Activated B cell treated with CpG ODN at 0.5 μM for 24 hours (primary cell): ENCODE measurements around the gene PEDS1. TPM values are rescaled to one million over a fixed set of nuclear protein-coding genes. Genes with fewer than 3 reads are reported as not detected.

ENCODE experiments used
- ATAC-seq: fragments of 200-7000 bp; cut with Tn5 transposase; one replicate; pipeline ENCODE4 v1.10.0; 2021; ENCODE audit warnings: low read depth, mild to moderate bottlenecking, moderate library complexity
- CTCF ChIA-PET: fragments of 350-600 bp; sonication (Branson Sonifier 250); formaldehyde crosslinking; loops from one replicate; lab custom pipeline; 2021; ENCODE audit warnings: antibody characterized with exemption; lab: Charles Lee
- POLR2A ChIA-PET: fragments of 350-600 bp; sonication (Branson Sonifier 250); formaldehyde crosslinking; loops from one replicate; lab custom pipeline; 2021; ENCODE audit warnings: antibody characterized with exemption; lab: Charles Lee
- DNase-seq: peaks from one replicate; pipeline ENCODE4 v3.0.0; 2022
- H3K27ac Mint-ChIP-seq: one replicate; pipeline ENCODE4 v1.8.0; 2020; ENCODE audit warnings: mixed read lengths
- H3K27me3 Mint-ChIP-seq: one replicate; pipeline ENCODE4 v1.8.0; 2021; ENCODE audit warnings: mixed read lengths
- H3K36me3 Mint-ChIP-seq: one replicate; pipeline ENCODE4 v1.8.0; 2021; ENCODE audit warnings: low read depth, mixed read lengths
- H3K4me1 Mint-ChIP-seq: one replicate; pipeline ENCODE4 v1.8.0; 2021; ENCODE audit warnings: mixed read lengths
- H3K4me3 Mint-ChIP-seq: one replicate; pipeline ENCODE4 v1.8.0; 2020; ENCODE audit warnings: mild to moderate bottlenecking, mixed read lengths
- H3K9me3 Mint-ChIP-seq: one replicate; pipeline ENCODE4 v1.8.0; 2020; ENCODE audit warnings: mixed read lengths
- intact Hi-C: fragments of 100-400 bp; cut with micrococcal nuclease; formaldehyde crosslinking; loops from one replicate; pipeline ENCODE4 v1.15.1; 2024
- total RNA-seq: library from RNA; stranded (reverse); gene quantifications from 2 replicates; pipeline ENCODE4 v1.2.3, GENCODE V29; 2022
- TF ChIP-seq, protein P1 (sequence below): fragments of 200-600 bp; IDR thresholded peaks from one replicate; pipeline ENCODE4 v1.8.0; 2022; ENCODE audit warnings: antibody characterized with exemption, mild to moderate bottlenecking

PEDS1 gene
- total RNA-seq, 1 donor from 2014 or later = 9.8 TPM

DNA sequence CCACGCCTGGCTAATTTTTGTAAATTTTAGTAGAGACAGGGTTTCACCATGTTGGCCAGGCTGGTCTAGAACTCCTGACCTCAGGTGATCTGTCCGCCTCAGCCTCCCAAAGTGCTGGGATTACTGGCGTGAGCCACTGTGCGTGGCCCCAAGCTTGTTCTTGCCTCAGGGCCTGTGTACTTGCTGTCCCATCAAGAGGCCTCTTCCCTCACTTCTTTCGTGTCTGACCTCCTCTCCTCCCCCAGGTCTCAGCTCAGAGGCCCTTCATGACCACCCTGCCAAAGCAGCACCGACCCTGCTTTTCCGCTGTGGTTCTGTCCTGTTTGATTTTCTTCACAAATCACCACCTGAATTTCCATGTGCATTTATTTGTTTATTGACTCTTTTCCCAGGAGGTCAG, 30.1 kb downstream of the PEDS1 start:
- TF ChIP-seq, protein P1, sequence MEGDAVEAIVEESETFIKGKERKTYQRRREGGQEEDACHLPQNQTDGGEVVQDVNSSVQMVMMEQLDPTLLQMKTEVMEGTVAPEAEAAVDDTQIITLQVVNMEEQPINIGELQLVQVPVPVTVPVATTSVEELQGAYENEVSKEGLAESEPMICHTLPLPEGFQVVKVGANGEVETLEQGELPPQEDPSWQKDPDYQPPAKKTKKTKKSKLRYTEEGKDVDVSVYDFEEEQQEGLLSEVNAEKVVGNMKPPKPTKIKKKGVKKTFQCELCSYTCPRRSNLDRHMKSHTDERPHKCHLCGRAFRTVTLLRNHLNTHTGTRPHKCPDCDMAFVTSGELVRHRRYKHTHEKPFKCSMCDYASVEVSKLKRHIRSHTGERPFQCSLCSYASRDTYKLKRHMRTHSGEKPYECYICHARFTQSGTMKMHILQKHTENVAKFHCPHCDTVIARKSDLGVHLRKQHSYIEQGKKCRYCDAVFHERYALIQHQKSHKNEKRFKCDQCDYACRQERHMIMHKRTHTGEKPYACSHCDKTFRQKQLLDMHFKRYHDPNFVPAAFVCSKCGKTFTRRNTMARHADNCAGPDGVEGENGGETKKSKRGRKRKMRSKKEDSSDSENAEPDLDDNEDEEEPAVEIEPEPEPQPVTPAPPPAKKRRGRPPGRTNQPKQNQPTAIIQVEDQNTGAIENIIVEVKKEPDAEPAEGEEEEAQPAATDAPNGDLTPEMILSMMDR = no peak
- Mint-ChIP-seq H3K27me3 (no peaks in the 10 kb centered on the region), H3K4me1 (no peaks in the 10 kb centered on the region), H3K4me3 (no peak overlapping the region), H3K36me3 (peaks cover 50% of the 10 kb centered on the region), H3K9me3 (no peaks in the 10 kb centered on the region), H3K27ac (no peak overlapping the region)
- no peak for DNase-seq
- ChIA-PET CTCF (interaction anchor here (5.2 to 7.6 kb wide), 2 partner anchors 45 to 55 kb away, joined by 51 to 134 read pairs; no protein-coding TSS in a partner anchor), POLR2A (interaction anchor here (0.7 to 1.7 kb wide), 2 partner anchors 48 to 684 kb away, joined by 3 to 4 read pairs; no protein-coding TSS in a partner anchor)
- no peak for ATAC-seq
- intact Hi-C loops = loop anchor here (5.0 kb wide), 1 partner anchor 339 kb away; no protein-coding TSS in a partner anchor

DNA sequence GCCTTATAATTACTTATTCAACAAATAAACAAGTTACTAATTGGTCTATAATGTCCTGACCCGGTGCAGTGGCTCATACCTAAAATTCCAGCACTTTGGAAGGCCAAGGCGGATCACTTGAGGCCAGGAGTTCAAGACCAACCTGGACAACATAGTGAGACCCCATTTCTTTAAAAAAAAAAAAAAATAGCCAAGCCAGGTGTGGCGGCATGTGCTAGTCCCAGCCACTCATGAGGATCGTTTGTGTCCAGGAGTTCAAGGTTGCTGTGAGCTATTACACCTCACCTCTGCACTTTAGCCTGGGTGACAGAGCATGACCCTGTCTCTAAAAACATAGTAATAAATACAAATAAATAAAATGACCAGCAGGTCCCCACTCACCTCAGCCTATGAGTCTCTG, 30.8 kb downstream of the PEDS1 start:
- no peak for ATAC-seq
- Mint-ChIP-seq H3K27me3 (no peaks in the 10 kb centered on the region), H3K4me3 (no peak overlapping the region), H3K9me3 (no peaks in the 10 kb centered on the region), H3K36me3 (peaks cover 44% of the 10 kb centered on the region), H3K4me1 (no peaks in the 10 kb centered on the region), H3K27ac (no peak overlapping the region)
- TF ChIP-seq, protein P1 = no peak
- ChIA-PET POLR2A (interaction anchor here (0.7 to 1.7 kb wide), 2 partner anchors 49 to 684 kb away, joined by 3 to 4 read pairs; no protein-coding TSS in a partner anchor), CTCF (interaction anchor here (5.2 to 7.6 kb wide), 2 partner anchors 46 to 56 kb away, joined by 51 to 134 read pairs; no protein-coding TSS in a partner anchor)
- intact Hi-C loops = loop anchor here (5.0 kb wide), 1 partner anchor 340 kb away; no protein-coding TSS in a partner anchor
- no peak for DNase-seq

DNA sequence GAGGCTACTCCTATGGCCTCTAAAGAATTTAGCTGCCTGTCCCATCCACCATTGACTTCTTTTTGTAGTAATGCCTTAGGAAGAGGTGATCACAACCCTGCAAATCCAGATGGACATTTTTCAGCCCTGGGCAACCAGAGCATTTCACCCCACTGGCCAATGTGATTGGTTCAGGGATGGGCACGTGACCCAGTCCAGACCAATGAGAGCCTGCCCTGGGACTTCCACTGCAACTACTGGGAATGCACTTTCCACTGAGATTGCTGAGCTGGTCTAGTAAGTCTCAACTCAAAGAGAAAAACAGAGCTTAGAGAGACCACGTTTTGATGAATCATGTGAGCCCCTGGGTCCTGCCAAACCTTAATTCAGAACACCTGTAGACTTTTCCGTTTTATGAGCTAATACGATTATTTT, 31.7 kb downstream of the PEDS1 start:
- H3K27ac Mint-ChIP-seq = no peak overlapping the region
- no peaks in the 10 kb centered on the region for H3K4me1 Mint-ChIP-seq
- H3K9me3 Mint-ChIP-seq = no peaks in the 10 kb centered on the region
- H3K36me3 Mint-ChIP-seq = peaks cover 36% of the 10 kb centered on the region
- H3K4me3 Mint-ChIP-seq = no peak overlapping the region
- ATAC-seq = no peak
- TF ChIP-seq, protein P1 = no peak
- intact Hi-C loops = loop anchor here (1.0 to 5.0 kb wide), 4 partner anchors 13 to 340 kb away; no protein-coding TSS in a partner anchor
- H3K27me3 Mint-ChIP-seq = no peaks in the 10 kb centered on the region
- no peak for DNase-seq
- CTCF ChIA-PET = interaction anchor here (1.3 to 7.6 kb wide), 5 partner anchors 32 to 143 kb away, joined by 4 to 134 read pairs (median 16); partner anchors contain the start of gene PEDS1
- POLR2A ChIA-PET = interaction anchor here (0.6 to 1.7 kb wide), 6 partner anchors 32 to 809 kb away, joined by 3 to 7 read pairs (median 3); partner anchors contain the start of gene PEDS1

DNA sequence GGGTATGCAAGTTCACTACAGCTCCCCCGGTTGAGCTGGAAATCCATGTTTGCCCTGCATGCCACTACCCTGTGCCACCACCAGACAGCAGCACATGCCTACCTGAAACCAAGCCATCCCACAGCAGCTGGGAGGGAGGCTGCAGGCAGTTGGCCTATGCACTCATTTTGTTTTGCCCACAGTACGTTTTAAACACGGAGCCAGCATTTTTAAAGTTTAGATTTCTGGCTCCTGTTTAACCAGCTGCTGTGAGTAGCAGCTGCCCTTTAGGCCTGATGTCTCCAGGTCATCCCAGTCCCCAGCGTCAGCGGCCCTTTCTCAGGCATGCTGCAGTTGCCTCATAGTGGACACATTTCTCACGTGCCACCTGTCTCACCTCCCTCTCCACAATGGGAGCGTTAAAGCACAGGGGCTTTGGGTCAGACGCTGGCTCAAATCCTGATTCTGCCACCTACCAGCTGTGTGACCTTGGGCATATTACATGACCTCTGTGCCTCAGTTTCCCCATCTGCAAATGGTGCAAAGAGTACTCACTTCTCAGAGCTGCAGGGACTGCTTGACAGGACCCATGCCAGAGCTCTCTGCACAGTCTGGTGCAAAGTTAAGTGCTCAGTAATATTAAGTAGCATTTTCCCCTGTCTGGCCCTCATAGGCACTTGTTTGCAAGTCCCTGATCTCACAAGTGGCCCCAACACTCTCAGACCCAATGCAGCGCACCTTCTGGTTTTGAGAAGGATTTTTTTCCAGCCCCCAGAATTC, 32.4 kb downstream of the PEDS1 start:
- ATAC-seq (peak; percentile 77), DNase-seq (peak; percentile 30)
- TF ChIP-seq, protein P1 = no peak
- Mint-ChIP-seq H3K27ac (no peak overlapping the region), H3K27me3 (no peaks in the 10 kb centered on the region), H3K4me1 (peaks cover 3% of the 10 kb centered on the region), H3K4me3 (no peak overlapping the region), H3K36me3 (peaks cover 28% of the 10 kb centered on the region), H3K9me3 (no peaks in the 10 kb centered on the region)
- ChIA-PET POLR2A (interaction anchor here (1.1 to 1.5 kb wide), 4 partner anchors 33 to 58 kb away, joined by 3 to 10 read pairs (median 6); partner anchors contain the start of gene PEDS1), CTCF (interaction anchor here (0.7 to 7.6 kb wide), 11 partner anchors 10 to 971 kb away, joined by 3 to 134 read pairs (median 4); partner anchors contain the start of gene PEDS1)
- intact Hi-C loops = loop anchor here (1.0 to 5.0 kb wide), 4 partner anchors 14 to 341 kb away; no protein-coding TSS in a partner anchor
